HL-60 (cell line): ENCODE results near the gene DCDC1.

Source experiments
- GABPA ChIP-seq: IDR thresholded peaks from 2 replicates; pipeline ENCODE4 v1.6.1; 2012; ENCODE audit warnings: low read depth
- POLR2AphosphoS5 ChIP-seq: IDR thresholded peaks from 2 replicates; pipeline ENCODE4 v1.6.1; 2012; ENCODE audit warnings: low read depth
- SPI1 ChIP-seq: IDR thresholded peaks from 2 replicates; pipeline ENCODE4 v1.6.1; 2012; ENCODE audit warnings: low read depth, mild to moderate bottlenecking, borderline replicate concordance
- TF ChIP-seq, protein P1 (sequence below): IDR thresholded peaks from one replicate; pipeline ENCODE4 v1.5.1; 2011; ENCODE audit warnings: low read length, control low read depth, inconsistent platforms; ENCODE audit not compliant: insufficient read depth
- TF ChIP-seq, protein P2 (sequence below): IDR thresholded peaks from 2 replicates; pipeline ENCODE4 v1.6.1; 2012; ENCODE audit warnings: low read depth; ENCODE audit not compliant: insufficient replicate concordance

DNA sequence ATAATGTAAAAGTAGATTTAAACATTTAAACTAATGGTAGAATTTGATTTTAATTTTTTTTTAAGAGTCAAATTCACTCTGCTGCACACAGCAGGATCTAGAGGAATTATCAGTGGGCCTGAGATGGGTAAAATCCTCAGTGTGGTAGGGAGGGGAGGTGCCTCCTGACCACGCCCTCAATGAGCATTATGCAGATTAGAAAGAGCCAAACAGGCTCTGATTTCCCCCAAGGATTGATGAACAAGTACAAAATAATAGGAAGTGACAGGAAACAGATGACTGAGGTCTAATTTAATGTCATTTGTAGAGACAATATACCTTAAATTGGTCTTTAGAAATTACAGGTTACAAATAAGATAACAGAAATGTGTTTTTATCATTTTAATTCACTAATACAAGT, 155.2 kb downstream of the DCDC1 start:
- TF ChIP-seq, protein P1, sequence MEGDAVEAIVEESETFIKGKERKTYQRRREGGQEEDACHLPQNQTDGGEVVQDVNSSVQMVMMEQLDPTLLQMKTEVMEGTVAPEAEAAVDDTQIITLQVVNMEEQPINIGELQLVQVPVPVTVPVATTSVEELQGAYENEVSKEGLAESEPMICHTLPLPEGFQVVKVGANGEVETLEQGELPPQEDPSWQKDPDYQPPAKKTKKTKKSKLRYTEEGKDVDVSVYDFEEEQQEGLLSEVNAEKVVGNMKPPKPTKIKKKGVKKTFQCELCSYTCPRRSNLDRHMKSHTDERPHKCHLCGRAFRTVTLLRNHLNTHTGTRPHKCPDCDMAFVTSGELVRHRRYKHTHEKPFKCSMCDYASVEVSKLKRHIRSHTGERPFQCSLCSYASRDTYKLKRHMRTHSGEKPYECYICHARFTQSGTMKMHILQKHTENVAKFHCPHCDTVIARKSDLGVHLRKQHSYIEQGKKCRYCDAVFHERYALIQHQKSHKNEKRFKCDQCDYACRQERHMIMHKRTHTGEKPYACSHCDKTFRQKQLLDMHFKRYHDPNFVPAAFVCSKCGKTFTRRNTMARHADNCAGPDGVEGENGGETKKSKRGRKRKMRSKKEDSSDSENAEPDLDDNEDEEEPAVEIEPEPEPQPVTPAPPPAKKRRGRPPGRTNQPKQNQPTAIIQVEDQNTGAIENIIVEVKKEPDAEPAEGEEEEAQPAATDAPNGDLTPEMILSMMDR = no peak
- TF ChIP-seq, protein P2, sequence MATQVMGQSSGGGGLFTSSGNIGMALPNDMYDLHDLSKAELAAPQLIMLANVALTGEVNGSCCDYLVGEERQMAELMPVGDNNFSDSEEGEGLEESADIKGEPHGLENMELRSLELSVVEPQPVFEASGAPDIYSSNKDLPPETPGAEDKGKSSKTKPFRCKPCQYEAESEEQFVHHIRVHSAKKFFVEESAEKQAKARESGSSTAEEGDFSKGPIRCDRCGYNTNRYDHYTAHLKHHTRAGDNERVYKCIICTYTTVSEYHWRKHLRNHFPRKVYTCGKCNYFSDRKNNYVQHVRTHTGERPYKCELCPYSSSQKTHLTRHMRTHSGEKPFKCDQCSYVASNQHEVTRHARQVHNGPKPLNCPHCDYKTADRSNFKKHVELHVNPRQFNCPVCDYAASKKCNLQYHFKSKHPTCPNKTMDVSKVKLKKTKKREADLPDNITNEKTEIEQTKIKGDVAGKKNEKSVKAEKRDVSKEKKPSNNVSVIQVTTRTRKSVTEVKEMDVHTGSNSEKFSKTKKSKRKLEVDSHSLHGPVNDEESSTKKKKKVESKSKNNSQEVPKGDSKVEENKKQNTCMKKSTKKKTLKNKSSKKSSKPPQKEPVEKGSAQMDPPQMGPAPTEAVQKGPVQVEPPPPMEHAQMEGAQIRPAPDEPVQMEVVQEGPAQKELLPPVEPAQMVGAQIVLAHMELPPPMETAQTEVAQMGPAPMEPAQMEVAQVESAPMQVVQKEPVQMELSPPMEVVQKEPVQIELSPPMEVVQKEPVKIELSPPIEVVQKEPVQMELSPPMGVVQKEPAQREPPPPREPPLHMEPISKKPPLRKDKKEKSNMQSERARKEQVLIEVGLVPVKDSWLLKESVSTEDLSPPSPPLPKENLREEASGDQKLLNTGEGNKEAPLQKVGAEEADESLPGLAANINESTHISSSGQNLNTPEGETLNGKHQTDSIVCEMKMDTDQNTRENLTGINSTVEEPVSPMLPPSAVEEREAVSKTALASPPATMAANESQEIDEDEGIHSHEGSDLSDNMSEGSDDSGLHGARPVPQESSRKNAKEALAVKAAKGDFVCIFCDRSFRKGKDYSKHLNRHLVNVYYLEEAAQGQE = no peak
- no peak for TF ChIP-seq POLR2AphosphoS5
- no peak for TF ChIP-seq GABPA
- no peak for TF ChIP-seq SPI1
